HG02870 (cell line): Measurements from ENCODE around the gene MYO5B.
"Not testable (repeated sequence)": the region's sequence is repeated elsewhere in the genome, so short reads cannot be mapped to it uniquely, and the experiment has no call there.

ENCODE experiments used
- ATAC-seq: cut with Tn5 transposase; IDR thresholded peaks from one replicate; pipeline ENCODE4 v1.9.1; 2021; ENCODE audit warnings: mild to moderate bottlenecking, moderate library complexity; ENCODE audit not compliant: unreplicated experiment

MYO5B gene

DNA sequence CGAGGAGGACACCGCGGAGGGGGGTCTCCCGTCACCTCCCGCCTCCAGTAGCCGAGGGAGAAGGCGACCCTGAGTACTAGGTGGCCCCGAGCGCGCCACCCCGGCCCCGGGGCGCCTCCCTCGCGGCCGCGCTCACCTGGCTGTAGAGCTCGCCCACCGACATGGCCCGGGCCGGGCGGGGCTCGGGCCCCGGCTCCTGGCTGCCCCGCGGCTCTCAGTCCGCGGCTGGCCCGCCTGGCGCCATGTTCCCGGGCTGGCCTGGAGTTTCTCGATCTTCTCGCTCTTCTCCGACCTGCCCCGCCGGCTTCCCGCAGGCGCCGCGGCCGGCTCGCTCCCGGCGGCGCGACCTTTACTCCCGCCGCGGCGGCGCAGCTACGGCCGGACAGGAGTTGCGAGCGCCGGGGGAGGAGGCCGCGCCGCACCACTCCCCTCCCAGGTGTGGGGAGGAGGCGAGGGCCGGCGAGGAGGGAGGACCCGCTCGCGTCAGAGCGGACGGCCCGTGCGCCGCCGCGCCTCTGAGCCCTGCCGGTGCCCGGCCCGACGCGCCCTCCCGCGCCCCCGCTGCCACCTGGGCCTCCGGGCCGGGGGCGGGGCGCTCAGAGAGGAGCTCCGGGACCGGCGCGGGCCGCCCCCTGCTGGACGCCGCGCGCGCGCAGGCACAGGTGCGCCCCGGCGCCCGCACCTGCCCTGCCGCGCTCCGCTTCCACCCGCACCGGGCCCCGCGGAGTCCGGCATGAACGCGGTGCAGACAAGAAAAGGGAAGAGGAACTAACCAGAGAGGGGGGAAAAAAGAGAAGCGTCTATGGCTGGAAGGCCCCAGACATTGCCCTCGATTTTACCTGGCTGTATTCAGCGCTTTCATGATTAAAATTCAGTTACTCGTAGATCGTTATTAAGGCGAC, at the start of gene MYO5B:
MYO5B (minus strand) TSS at position 517 of the 902 bp plus-strand sequence; CDS start at position 163, 354 bp downstream.
- ATAC-seq = peak; percentile 68

DNA sequence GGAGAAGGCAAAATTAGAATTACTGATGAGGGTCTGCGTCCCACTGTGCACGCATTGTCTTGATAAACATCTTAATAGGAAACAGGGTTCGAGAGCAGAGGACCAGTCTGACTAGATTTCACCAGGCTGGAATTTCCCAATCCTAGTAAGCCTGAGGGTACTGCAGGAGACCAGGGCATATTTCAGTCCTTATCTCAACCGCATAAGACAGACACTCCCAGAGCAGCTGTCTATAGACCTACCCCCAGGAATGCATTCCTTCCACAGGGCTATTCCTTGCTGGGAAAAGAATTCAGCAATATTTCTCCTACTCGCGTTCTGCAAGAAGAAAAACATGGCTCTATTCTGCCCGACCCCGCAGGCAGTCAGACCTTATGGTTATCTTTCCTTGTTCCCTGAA, 46.8 kb upstream of the MYO5B start:
- ATAC-seq = not testable (repeated sequence)

DNA sequence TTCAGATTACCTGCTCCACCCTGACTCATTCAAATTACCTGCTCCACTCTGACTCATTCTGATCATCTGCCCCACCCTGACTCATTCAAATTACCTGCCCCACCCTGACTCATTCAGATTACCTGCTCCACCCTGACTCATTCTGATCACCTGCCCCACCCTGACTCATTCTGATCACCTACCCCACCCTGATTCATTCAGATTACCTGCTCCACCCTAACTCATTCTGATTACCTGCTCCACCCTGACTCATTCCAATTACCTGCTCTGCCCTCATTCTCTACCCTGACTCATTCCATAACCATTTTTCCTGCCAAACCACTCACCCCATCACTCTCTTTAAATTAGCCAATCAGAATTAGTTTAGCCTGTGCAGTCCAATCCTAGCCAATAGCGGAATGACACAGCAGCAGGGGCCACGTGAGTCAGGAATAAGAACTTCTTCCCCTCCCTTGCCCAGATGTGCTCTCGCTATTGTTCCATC, 45.2 kb upstream of the MYO5B start:
- ATAC-seq = no peak

DNA sequence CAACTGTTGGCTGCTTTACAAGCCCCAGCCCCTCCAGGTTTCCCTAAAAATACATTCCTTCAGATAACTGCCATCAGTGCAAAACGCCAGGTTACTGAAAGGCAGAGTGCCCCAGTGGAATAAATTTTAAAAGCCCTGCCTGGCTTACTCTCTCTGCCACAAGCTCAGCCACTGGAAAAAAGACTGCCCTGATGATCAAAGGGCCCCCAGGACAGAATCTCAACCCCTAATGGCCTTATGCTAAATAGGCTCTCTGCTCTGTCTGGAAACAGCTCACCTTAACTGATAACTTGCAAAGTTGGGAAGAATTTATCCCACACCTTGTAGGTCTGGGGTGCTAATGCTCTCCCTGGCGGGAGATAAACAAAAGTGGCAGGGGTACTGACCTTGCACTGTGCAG, 37.5 kb upstream of the MYO5B start:
- no peak for ATAC-seq

DNA sequence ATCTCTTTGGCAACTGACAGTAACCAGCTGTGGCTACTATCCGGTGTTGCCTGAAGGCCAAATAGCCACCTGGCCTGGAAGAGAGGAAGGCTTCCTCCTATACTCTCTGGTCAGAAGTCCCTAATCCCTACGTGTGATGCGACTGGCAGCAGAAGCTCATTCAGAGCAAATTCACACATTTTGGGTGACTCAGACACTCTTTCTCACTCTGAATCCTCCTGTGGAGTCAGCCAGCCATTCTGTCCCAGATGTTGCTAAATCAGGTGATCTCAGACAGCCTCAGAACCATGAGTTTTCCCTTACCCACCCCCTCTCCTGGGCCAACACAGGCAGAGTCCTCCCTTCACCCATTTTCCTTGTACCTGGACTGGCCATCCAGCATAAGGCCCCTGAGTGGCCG, 36.7 kb upstream of the MYO5B start:
- ATAC-seq = no peak

DNA sequence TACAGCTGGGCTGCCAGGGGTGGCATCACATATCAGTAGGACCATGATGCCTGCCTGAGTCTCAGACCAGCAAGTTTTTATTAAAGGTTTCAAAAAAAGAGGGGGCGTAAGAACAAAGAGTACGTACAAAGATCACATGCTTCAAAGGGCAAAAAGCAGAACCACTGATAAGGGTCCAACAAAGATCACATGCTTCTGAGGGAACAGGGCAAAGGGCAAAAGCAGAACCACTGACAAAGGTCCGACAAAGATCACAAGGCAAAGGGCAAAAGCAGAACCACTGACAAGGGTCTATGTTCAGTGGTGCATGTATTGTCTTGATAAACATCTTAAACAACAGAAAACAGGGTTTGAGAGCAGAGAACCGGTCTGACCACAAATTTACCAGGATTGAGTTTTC, 25.3 kb upstream of the MYO5B start:
- ATAC-seq = not testable (repeated sequence)

DNA sequence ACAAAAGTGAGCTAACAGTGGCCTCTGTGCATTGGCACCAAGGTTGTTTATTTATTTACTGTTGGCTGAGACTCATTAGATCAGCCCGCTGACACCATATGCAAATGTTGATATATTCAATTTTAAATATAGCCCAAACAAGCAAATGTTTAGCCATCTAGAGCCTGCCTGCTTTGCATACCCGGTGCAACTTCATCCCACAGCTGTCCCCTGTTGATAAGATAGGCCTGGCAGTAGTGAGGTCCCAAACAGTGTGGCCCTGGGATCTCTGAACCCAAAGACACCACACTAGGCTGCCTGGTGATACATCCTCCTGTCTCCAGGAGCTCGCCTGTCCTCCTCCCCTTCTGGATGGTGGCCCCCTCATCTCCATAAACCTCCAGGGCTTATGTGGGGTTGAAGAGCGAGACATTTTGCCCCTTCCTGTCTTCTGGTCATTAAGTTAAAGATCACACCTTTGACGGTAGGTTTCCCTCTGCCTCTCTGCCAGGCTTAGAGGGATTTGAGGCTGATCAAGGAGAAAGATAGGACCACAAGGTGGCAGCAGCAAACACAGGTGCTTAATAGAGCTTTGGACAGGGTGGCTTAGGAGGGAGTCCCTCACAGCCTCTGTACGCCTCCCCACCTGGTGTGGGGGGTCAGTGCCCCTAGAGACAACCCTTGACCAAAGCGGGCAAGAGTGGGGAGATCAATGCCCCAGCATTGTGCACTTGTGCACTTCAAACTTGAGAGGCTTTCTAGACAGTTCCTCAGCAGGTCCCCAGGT, 23.7 kb upstream of the MYO5B start:
- ATAC-seq = no peak

DNA sequence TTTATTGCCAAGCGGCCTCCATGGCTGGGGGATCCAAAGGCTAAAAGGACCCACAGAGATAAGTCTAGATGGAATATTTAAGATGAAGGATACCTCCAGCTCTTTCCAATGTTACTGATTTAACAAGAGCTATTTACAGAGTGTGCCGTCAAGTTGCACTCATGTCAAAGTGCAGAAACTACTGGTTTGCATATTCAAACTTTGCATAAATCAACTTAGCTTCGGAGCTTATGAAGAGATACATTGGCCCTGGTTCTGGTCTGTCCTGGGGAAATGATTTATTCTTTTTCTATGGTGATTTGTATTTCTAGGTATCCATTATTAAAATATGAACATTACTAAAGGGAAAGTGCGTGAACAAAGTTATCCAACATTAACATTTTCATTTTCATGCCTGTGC, 14.4 kb upstream of the MYO5B start:
- no peak for ATAC-seq

DNA sequence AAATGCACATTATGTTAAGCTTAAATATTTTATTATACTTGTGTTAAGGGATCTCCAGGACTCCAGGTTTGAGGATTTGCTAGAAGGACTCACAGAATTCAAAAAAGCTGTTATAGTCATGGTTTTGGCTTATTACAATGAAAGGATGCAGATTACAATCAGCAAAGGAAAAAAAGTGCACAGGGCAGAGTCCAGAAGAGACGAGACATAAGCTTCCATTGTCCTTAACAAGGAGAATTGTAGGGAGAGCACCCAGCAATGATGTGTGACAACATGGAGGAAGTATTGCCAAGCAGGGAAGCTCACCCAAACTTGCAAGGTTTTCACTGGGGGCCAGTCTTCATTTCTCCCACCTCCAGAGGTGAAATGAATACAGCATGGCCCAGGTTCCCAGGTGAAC, 12.8 kb upstream of the MYO5B start:
- ATAC-seq = no peak

DNA sequence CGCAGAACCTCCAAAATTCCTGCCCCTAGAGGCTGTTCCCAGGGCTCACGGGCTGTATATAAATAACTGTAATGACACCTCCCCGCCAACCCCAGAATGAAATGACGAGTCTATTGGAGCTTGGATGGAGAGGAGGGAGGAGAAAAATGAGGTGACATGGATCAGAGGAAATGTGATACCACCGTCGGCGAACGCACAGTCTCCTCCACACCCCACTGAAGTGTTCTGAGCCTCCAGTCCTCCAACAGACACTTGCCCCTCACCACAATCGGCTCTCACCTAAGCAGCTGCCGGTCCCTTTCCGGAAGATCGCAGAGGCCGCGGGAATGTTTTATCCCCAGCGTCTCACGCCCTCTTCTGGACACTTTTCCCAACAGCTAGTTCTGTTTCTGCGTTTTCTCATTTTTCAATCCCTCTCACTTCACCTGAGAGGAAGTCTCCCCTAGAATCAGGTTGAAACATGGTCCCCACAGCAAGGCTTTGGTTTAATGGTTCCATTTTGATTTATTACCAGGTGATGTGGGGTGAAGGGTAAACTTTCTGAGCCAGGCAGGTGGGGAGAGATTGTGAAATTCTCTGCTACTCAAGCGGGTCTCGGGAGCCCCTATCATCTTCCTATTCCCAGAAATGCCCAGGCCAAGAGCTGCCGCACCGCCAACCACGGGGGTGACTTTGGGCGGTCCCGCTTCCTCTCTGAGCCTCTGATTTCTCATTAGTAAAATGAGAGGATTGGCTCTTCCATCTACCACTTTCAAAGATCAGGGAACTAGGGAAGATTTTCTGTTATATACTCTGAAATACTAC, 9.1 kb upstream of the MYO5B start:
- no peak for ATAC-seq

DNA sequence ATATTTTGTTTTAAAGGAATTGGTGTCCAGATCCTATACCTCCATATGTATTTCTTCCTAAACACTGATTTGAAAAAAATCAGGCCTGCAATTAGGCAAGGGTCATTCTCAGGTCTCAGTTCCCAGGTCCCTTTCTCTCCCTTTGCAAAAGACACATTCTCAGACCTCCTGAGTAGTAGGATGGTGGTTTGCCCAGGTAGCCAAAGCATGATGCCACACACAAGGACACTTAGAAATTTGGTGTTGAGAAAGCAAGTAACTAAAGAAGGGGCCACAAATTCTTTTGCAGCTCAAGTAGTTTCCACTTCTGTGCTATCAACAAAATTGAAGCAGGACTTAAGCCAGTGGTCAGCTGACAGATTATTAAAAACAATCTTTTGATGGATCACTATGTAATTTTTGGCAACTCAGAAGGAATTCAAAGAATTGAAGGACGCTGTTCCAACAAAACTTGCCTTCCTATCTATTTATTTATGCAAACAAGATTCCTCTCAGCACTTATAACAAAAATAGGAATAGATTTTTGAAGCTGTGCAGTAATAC, 6.6 kb upstream of the MYO5B start:
- no peak for ATAC-seq

DNA sequence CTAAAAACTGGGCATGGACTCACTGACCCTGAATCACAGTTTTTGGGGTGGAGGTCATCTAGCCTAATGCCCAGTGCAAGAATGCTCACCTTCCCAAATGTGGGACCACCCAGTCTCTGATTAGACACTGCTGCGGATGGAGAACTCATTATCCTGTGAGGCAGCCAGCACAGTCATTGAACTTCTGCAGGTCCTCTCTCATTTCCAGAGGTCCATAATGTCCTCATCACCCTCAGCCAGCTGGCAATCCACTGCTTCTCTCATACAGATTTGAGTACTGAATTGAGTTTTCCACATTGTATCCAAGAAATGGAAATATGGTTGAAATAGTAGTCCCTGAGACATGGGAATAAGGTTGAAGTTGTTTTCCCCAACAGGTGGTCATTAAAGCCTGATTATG, 5.0 kb upstream of the MYO5B start:
- ATAC-seq = no peak

DNA sequence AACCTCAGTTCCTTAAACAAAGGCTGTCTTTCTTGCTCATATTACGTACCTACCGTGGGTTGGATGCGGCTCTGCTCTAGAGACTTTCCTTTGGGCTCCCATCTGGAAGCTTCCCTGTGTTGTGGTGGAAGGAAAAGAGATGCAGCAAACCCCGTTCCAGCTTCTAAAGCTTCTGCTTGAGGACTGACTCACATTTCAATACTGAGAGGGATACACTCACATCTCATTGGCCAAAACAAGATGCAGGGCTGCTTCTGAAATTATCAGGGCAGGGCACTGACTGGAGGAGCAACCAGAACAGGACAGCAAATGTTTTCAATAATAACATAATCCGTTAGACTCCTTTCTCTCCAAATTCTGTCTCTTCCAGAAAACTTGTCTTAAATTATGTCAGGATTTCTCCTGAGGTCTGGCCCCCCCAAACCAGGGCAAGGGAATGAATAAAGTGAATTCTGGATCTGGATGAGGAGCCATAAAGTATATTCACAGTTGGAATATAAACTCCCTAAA, 4.5 kb upstream of the MYO5B start:
- no peak for ATAC-seq

DNA sequence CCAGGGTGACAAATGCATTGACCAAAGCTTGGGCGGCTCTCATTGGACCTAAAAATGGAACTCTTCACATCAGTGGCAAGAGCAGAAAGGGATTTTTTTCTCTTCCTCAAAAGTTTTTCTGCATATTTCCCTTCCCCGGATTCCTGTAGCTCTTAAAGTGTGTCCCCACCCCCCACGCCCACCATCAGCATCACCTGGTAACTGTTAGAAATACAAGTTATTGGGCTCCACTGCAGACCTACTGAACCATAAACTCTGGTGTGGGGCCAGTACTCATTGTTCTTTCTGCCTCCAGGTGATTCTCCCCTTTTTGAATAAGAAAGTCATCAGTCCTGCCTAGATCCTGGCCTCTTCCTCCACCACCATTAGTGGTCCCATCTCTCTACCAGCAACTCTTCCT, 1.3 kb upstream of the MYO5B start:
- no peak for ATAC-seq

DNA sequence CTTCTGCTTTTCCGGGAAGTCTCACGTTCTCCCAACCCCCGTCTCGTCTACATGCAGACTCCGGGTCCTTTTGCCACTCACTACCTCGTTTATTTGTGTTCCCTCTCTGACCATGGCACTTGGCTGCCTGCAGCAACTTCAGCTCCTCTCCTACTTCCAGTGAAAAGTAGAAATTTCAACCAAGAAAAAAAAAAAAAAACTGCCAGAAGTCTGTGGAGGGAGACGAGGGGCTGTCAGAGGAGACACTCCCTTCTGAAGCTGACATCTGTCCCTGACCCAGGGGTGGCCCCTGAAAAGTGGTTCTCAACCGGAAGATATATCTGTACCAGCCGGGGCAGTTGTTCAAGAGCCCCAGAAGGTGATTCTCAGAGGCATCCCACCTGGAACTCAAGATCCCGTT, 742 bp upstream of the MYO5B start:
- ATAC-seq = no peak

DNA sequence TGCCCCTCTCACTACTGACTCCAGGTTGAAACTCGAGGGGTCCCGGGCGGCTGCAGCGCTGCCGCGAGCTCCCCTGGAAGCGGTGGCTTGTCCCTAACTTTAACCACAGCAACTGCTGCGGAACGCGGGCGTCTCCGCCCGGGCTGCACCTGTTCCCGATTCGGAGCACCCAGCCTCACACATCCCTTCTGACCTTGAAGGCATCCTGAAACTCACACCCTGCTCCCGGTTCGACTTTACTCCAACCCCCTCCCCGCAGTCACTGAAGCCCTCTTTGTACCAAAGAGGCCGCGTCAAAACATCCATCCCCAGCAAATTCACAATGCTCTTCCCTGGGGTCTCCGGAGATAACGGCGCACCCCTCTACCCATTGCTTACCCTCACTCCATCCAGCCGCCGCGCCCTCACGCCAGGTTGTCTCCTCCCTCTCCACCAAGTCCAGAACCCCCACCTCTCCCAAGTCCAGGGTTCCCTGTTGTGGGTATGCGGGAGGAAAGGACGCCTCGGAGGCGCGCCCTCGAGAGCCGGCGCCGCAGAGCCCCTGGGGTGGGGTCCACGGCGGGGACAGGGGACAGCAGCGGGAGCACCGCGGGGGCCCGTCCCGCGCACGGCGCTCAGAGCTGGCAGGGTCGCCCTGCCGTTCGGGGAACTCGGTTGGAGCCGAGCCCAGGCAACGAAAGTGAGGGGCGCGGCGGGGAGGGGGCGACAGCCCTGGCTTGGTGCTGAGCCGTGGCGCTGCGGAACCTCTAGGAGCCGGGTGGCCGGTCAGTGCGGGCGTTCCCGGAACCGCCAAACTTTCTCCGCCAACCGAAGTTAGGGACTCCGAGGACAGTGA, 934 bp downstream of the MYO5B start:
- ATAC-seq = no peak

DNA sequence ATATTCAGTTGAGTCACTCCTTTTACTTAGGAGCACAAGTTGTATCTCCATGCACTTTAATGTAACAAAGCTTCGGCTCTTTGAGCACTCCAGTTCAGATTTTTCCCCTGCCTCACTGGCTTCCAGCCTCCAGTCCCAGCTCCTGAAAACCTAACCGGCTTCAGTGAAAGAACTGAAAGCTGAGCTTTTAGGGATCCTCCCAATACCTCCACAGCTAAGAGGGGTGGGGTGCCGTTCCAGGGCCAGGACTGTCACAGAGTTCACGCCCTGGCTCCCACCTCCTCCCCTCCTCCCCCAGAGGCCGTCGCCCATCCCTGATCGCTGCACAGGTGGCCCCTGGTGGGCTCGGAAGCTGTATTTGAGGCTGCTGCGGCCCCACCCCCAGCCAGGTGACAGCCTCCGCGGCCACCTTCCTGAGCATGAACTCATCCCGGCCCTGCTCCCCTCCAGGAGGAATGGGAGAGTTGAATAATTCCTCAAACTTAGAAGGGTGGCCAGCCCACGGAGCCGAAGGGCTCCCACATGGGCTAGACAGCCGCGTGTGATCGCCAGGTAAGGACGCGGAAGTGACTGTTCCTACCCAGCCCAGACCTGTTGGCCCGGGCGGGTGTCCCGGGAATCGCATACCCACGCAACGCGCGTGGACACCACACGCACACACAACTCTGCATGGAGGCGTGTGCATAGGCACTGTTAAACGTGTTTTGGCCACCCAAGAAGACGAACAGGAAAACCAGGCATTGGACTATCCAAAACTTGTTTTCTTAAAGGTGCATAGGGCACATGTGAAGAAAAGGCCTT, 1.8 kb downstream of the MYO5B start:
- ATAC-seq = no peak

DNA sequence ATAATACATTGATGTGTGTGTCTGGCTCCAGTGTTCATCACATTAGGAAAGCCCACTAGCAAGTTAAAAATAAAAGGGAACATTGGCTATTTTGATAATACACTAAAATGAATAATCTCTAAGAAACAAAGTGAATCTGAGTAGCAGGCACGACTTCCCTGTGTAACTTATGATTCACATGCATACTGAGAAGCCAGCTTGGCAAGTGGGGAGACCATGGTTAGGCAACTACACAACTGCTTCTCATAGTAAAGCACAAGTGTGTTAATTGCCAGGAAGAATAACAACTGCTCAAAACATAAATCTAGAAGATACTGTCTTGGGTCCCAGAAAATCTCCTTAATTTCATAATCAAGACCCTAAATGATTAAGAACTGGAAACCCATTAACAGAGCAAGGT, 4.0 kb downstream of the MYO5B start:
- ATAC-seq = no peak

DNA sequence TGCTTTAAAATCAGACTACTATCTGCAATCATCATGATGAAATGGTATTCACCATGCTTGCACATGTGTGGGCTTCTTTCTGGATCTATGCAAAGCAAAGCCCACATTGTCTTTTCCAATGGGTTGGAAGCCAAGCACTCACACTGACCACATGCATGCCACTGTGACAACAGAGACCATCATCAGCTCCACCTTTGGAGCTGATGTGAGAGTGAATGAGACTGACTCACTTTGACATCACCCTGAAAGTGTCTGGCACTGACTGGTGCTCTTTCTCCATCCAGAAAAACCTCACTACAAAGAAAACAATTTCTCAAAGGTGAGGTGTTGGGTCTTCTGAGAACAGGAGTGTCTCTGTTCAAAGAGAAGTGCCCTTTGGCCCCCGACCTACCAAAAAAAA, 4.7 kb downstream of the MYO5B start:
- ATAC-seq = no peak
